ENCODE measurements around the gene CUL5. TPM values are rescaled to one million over a fixed set of nuclear protein-coding genes. Genes with fewer than 3 reads are reported as not detected.

CUL5 gene
- total RNA-seq, 1 donor from 2014 or later, result 35.8 TPM

DNA sequence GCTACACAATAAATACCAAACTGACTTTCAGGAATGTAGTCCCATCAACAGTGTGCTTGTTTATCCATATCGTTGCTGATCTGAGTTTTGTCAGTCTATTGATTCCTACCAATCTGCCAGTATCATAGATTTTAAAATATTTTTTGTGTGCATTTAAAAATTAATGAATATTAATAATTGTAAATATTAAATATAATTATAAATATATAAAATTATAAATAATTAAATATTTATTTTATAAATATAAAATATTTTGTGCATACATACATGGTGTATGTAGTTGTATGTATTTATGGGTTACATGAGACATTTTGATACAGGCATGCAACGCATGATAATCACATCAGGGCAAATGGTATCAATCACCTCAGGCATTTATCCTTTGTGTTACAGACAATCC lies 53.6 kb downstream of the CUL5 start:
- no peak overlapping the region for H3K4me3 Mint-ChIP-seq (ENCODE audit: unreplicated experiment)
- peaks cover 41% of the 10 kb centered on the region for H3K36me3 Mint-ChIP-seq (ENCODE audit: unreplicated experiment)
- H3K27ac Mint-ChIP-seq (ENCODE audit: unreplicated experiment), result no peak overlapping the region
- no peak for DNase-seq (ENCODE audit: extremely low spot score, unreplicated experiment)
- no peaks in the 10 kb centered on the region for H3K27me3 Mint-ChIP-seq (ENCODE audit: unreplicated experiment)
- TF ChIP-seq, protein P1, sequence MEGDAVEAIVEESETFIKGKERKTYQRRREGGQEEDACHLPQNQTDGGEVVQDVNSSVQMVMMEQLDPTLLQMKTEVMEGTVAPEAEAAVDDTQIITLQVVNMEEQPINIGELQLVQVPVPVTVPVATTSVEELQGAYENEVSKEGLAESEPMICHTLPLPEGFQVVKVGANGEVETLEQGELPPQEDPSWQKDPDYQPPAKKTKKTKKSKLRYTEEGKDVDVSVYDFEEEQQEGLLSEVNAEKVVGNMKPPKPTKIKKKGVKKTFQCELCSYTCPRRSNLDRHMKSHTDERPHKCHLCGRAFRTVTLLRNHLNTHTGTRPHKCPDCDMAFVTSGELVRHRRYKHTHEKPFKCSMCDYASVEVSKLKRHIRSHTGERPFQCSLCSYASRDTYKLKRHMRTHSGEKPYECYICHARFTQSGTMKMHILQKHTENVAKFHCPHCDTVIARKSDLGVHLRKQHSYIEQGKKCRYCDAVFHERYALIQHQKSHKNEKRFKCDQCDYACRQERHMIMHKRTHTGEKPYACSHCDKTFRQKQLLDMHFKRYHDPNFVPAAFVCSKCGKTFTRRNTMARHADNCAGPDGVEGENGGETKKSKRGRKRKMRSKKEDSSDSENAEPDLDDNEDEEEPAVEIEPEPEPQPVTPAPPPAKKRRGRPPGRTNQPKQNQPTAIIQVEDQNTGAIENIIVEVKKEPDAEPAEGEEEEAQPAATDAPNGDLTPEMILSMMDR (IDR thresholded peaks at IDR 0.05), result no peak
- peaks cover 7% of the 10 kb centered on the region for H3K9me3 Mint-ChIP-seq (ENCODE audit: unreplicated experiment)
- no peaks in the 10 kb centered on the region for H3K4me1 Mint-ChIP-seq (ENCODE audit: unreplicated experiment)

DNA sequence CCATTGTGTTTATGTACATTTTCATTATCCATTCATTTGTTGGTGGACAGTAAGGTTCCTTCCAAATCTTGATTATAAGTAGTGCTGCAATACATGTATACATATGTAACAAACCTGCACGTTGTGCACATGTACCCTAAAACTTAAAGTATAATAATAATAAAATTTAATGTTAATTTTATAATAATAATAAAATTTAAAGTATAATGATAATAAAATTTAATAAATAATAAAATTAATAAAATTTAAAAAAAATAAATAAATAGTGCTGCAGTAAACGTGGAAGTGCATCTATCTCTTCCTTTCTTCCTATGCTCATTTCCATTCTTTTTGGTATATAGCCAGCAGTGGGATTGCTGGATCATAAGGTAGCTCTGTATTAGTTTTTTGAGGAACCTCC lies 54.7 kb downstream of the CUL5 start:
- Mint-ChIP-seq H3K27ac (ENCODE audit: unreplicated experiment) (no peak overlapping the region), H3K36me3 (ENCODE audit: unreplicated experiment) (peaks cover 37% of the 10 kb centered on the region), H3K9me3 (ENCODE audit: unreplicated experiment) (peaks cover 7% of the 10 kb centered on the region), H3K4me3 (ENCODE audit: unreplicated experiment) (no peak overlapping the region), H3K27me3 (ENCODE audit: unreplicated experiment) (no peaks in the 10 kb centered on the region), H3K4me1 (ENCODE audit: unreplicated experiment) (no peaks in the 10 kb centered on the region)
- no peak for DNase-seq (ENCODE audit: extremely low spot score, unreplicated experiment)
- TF ChIP-seq, protein P1 (IDR thresholded peaks at IDR 0.05), result no peak

DNA sequence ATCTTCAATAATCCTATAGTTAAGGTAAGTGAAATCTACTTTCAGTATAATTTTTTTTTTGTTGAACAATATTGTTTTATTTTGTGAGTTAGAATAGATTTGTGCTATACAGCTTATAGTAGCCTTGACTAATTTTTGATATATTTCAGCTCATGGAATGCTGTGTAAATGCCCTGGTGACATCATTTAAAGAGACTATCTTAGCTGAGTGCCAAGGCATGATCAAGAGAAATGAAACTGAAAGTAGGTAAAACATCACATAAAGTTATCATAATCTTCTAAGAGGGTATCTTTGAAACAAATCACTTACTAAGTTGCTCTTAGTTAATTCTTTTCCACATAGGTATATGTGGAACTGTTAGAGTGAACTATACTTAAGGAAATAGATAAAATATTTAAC lies 61.2 kb downstream of the CUL5 start:
- H3K36me3 Mint-ChIP-seq (ENCODE audit: unreplicated experiment), result peaks cover 24% of the 10 kb centered on the region
- H3K4me3 Mint-ChIP-seq (ENCODE audit: unreplicated experiment), result peak overlapping the region; percentile 18
- no peaks in the 10 kb centered on the region for H3K27me3 Mint-ChIP-seq (ENCODE audit: unreplicated experiment)
- peaks cover 18% of the 10 kb centered on the region for H3K4me1 Mint-ChIP-seq (ENCODE audit: unreplicated experiment)
- no peaks in the 10 kb centered on the region for H3K9me3 Mint-ChIP-seq (ENCODE audit: unreplicated experiment)
- TF ChIP-seq, protein P1 (IDR thresholded peaks at IDR 0.05), result no peak
- H3K27ac Mint-ChIP-seq (ENCODE audit: unreplicated experiment), result peak overlapping the region; percentile 58
- no peak for DNase-seq (ENCODE audit: extremely low spot score, unreplicated experiment)

DNA sequence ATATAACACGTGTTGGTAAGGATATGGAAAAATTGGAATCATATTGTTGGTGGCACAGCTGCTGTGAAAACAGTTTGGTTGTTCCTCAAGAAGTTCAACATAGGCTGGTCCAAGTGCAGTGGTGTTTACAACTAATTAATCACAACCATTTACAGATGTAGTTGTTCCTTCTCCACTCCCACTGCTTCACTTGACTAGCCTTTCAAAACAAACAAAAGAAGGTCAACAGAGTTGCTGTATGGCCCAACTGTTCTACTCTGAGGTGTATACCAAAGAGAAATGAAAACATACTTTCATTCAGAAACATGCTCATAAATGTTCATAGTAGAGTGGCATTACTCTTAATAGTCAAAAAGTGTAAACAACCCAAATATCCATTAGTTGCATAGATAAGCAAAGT lies 76.1 kb downstream of the CUL5 start:
- Mint-ChIP-seq H3K27ac (ENCODE audit: unreplicated experiment) (no peak overlapping the region), H3K27me3 (ENCODE audit: unreplicated experiment) (no peaks in the 10 kb centered on the region), H3K4me3 (ENCODE audit: unreplicated experiment) (no peak overlapping the region), H3K4me1 (ENCODE audit: unreplicated experiment) (peaks cover 3% of the 10 kb centered on the region), H3K36me3 (ENCODE audit: unreplicated experiment) (peaks cover 48% of the 10 kb centered on the region), H3K9me3 (ENCODE audit: unreplicated experiment) (no peaks in the 10 kb centered on the region)
- TF ChIP-seq, protein P1 (IDR thresholded peaks at IDR 0.05), result no peak
- DNase-seq (ENCODE audit: extremely low spot score, unreplicated experiment), result no peak

DNA sequence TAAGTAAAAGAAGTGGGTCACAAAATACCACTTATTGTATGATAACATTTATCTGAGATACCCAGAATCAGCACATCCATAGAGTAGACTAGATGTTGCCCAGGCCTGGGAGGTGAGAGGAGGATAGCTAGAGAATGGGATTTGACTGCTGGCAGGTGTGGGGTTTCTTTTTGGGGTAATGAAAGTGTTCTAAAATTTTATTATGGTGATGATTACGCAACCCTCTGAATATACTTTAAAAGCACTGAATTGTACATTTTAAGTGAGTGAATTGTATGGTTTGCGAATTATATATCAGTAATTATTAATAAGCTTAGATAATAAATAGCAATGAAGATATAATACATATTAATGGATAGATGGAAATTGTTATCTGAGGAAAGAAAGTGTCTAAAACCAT lies 77.0 kb downstream of the CUL5 start:
- no peak for DNase-seq (ENCODE audit: extremely low spot score, unreplicated experiment)
- H3K4me3 Mint-ChIP-seq (ENCODE audit: unreplicated experiment), result no peak overlapping the region
- TF ChIP-seq, protein P1 (IDR thresholded peaks at IDR 0.05), result no peak
- H3K27me3 Mint-ChIP-seq (ENCODE audit: unreplicated experiment), result no peaks in the 10 kb centered on the region
- peaks cover 3% of the 10 kb centered on the region for H3K4me1 Mint-ChIP-seq (ENCODE audit: unreplicated experiment)
- H3K27ac Mint-ChIP-seq (ENCODE audit: unreplicated experiment), result no peak overlapping the region
- H3K9me3 Mint-ChIP-seq (ENCODE audit: unreplicated experiment), result no peaks in the 10 kb centered on the region
- H3K36me3 Mint-ChIP-seq (ENCODE audit: unreplicated experiment), result peaks cover 39% of the 10 kb centered on the region
